H1 (cell line): Measurements from ENCODE around the gene IL32. TPM values are rescaled to one million over a fixed set of nuclear protein-coding genes. Genes with fewer than 3 reads are reported as not detected.
A peak's percentile ranks its signal among the peaks of the same experiment; 100 is the strongest.

Experiments
- POLR2A ChIP-seq, 2 experiments: IDR thresholded peaks; 1 replicate in 1 of 2; 2 replicates in 1 of 2; pipeline ENCODE4 v1.6.1; 2011; ENCODE audit warnings: low read depth in 2 of 2, low read length in 2 of 2, mild to moderate bottlenecking in 2 of 2; ENCODE audit errors: control extremely low read depth in 1 of 2
- polyA plus RNA-seq, 7 experiments: library from polyadenylated mRNA; depleted of rRNA in 3 of 7; stranded (reverse) in 5 of 7; unstranded in 2 of 7; fragments of >200 nt in 5 of 7; fragments of 200-250 nt in 2 of 7; gene quantifications; 1 replicate in 5 of 7; 2 replicates in 1 of 7; 4 replicates in 1 of 7; pipeline versions ENCODE4 v1.2.1 to v1.2.3, GENCODE V29; 2011 to 2013; ENCODE audit warnings: missing spikeins in 2 of 7, mixed read lengths in 2 of 7
- total RNA-seq: library from RNA; stranded (reverse); fragmentation: NEBNext Ultra II Directional; extraction: Animal tissue kit (Norgen Biotek cat#: 25700); gene quantifications from 2 replicates; pipeline ENCODE4 v1.2.1, GENCODE V29; 2021

The IL32 gene
- total and polyA plus RNA-seq, 2 of the 8 experiments (the other 6 are each of a cell fraction or from before 2014, with no cell fraction given): 2.7 to 5.0 TPM

GRCh38 chr16:3022208-3022683 lies 43.2 kb upstream of the IL32 start (continued):
- TF ChIP-seq POLR2A (IDR thresholded peaks at IDR 0.05; ENCODE audit: control extremely low read depth in 1 of 2, low read depth in 2 of 2, low read length in 2 of 2): peak in 1 of 2 experiments; percentile 47; a peak in 1 of 3 replicates
